Stimulated activated naive CD8-positive, alpha-beta T cell treated with anti-CD3 and anti-CD28 coated beads, Interleukin-15, Interleukin-2, amounts not matched to agents 100 ng/mL and 50 ng/mL, for 24 hours (primary cell): ENCODE data around the gene SCLY.

ENCODE experiments used
- H3K27ac Mint-ChIP-seq: one replicate; pipeline ENCODE4 v1.8.0; 2021; ENCODE audit warnings: mild to moderate bottlenecking, mixed read lengths
- H3K27me3 Mint-ChIP-seq: one replicate; pipeline ENCODE4 v1.8.0; 2021; ENCODE audit warnings: mixed read lengths
- H3K36me3 Mint-ChIP-seq: one replicate; pipeline ENCODE4 v1.8.0; 2021; ENCODE audit warnings: low read depth, mixed read lengths
- H3K4me1 Mint-ChIP-seq: one replicate; pipeline ENCODE4 v1.8.0; 2021; ENCODE audit warnings: low read depth, mixed read lengths
- H3K4me3 Mint-ChIP-seq: one replicate; pipeline ENCODE4 v1.8.0; 2021; ENCODE audit warnings: mild to moderate bottlenecking, mixed read lengths
- H3K9me3 Mint-ChIP-seq: one replicate; pipeline ENCODE4 v1.8.0; 2021; ENCODE audit warnings: mixed read lengths

SCLY gene

GRCh38 chr2:238094438-238095022, 33.7 kb downstream of the SCLY start:
- Mint-ChIP-seq H3K4me1 (peaks cover 11% of the 10 kb centered on the region), H3K36me3 (peaks cover 38% of the 10 kb centered on the region), H3K4me3 (no peak overlapping the region), H3K9me3 (no peaks in the 10 kb centered on the region), H3K27me3 (no peaks in the 10 kb centered on the region), H3K27ac (no peak overlapping the region)

GRCh38 chr2:238095143-238095542, 34.3 kb downstream of the SCLY start:
- no peaks in the 10 kb centered on the region for H3K9me3 Mint-ChIP-seq
- H3K4me3 Mint-ChIP-seq = no peak overlapping the region
- H3K4me1 Mint-ChIP-seq = peaks cover 11% of the 10 kb centered on the region
- peaks cover 32% of the 10 kb centered on the region for H3K36me3 Mint-ChIP-seq
- no peak overlapping the region for H3K27ac Mint-ChIP-seq
- H3K27me3 Mint-ChIP-seq = no peaks in the 10 kb centered on the region

- Mint-ChIP-seq H3K4me1 (peaks cover 11% of the 10 kb centered on the region), H3K36me3 (peaks cover 23% of the 10 kb centered on the region), H3K27ac (no peak overlapping the region), H3K27me3 (no peaks in the 10 kb centered on the region), H3K4me3 (no peak overlapping the region), H3K9me3 (no peaks in the 10 kb centered on the region)
Measured at GRCh38 chr2:238096311-238097011, 35.7 kb downstream of the SCLY start.

GRCh38 chr2:238097201-238097987, 36.6 kb downstream of the SCLY start:
- H3K4me1 Mint-ChIP-seq = peaks cover 11% of the 10 kb centered on the region
- peak overlapping the region; percentile 61 for H3K27ac Mint-ChIP-seq
- H3K36me3 Mint-ChIP-seq = peaks cover 23% of the 10 kb centered on the region
- no peaks in the 10 kb centered on the region for H3K27me3 Mint-ChIP-seq
- H3K4me3 Mint-ChIP-seq = no peak overlapping the region
- no peaks in the 10 kb centered on the region for H3K9me3 Mint-ChIP-seq

GRCh38 chr2:238097988-238098871, 37.4 kb downstream of the SCLY start:
- Mint-ChIP-seq H3K4me1 (peaks cover 11% of the 10 kb centered on the region), H3K27me3 (no peaks in the 10 kb centered on the region), H3K9me3 (no peaks in the 10 kb centered on the region), H3K27ac (peak overlapping the region; percentile 46), H3K4me3 (no peak overlapping the region), H3K36me3 (peaks cover 19% of the 10 kb centered on the region)

GRCh38 chr2:238098901-238099713, 38.3 kb downstream of the SCLY start:
- H3K27me3 Mint-ChIP-seq = no peaks in the 10 kb centered on the region
- no peak overlapping the region for H3K4me3 Mint-ChIP-seq
- peak overlapping the region; percentile 46 for H3K27ac Mint-ChIP-seq
- peaks cover 11% of the 10 kb centered on the region for H3K4me1 Mint-ChIP-seq
- peaks cover 19% of the 10 kb centered on the region for H3K36me3 Mint-ChIP-seq
- H3K9me3 Mint-ChIP-seq = no peaks in the 10 kb centered on the region

GRCh38 chr2:238099714-238100048, 38.9 kb downstream of the SCLY start:
- Mint-ChIP-seq H3K27me3 (no peaks in the 10 kb centered on the region), H3K9me3 (no peaks in the 10 kb centered on the region), H3K4me3 (no peak overlapping the region), H3K36me3 (peaks cover 16% of the 10 kb centered on the region), H3K27ac (no peak overlapping the region), H3K4me1 (peaks cover 11% of the 10 kb centered on the region)

GRCh38 chr2:238100049-238100820, 39.4 kb downstream of the SCLY start, which contains the start of gene ESPNL:
Gene ESPNL, plus strand, starts transcription at chr2:238100340. Its CDS starts 80 bp downstream, at chr2:238100420.
- Mint-ChIP-seq H3K9me3 (no peaks in the 10 kb centered on the region), H3K4me1 (peaks cover 11% of the 10 kb centered on the region), H3K27ac (peak within 1 kb of the TSS; percentile 46), H3K27me3 (no peaks in the 10 kb centered on the region), H3K36me3 (peaks cover 11% of the 10 kb centered on the region), H3K4me3 (no peak within 1 kb of the TSS)

- no peaks in the 10 kb centered on the region for H3K9me3 Mint-ChIP-seq
- H3K4me3 Mint-ChIP-seq = no peak overlapping the region
- H3K27me3 Mint-ChIP-seq = no peaks in the 10 kb centered on the region
- no peak overlapping the region for H3K27ac Mint-ChIP-seq
- H3K36me3 Mint-ChIP-seq = peaks cover 9% of the 10 kb centered on the region
- H3K4me1 Mint-ChIP-seq = peaks cover 11% of the 10 kb centered on the region
Measured at GRCh38 chr2:238100821-238101771, 40.3 kb downstream of the SCLY start.

- Mint-ChIP-seq H3K9me3 (no peaks in the 10 kb centered on the region), H3K4me3 (no peak overlapping the region), H3K27ac (no peak overlapping the region), H3K4me1 (peaks cover 11% of the 10 kb centered on the region), H3K36me3 (peaks cover 5% of the 10 kb centered on the region), H3K27me3 (no peaks in the 10 kb centered on the region)
Measured at GRCh38 chr2:238101891-238102841, 41.4 kb downstream of the SCLY start.

- no peak overlapping the region for H3K27ac Mint-ChIP-seq
- no peaks in the 10 kb centered on the region for H3K9me3 Mint-ChIP-seq
- no peak overlapping the region for H3K4me3 Mint-ChIP-seq
- H3K36me3 Mint-ChIP-seq = peaks cover 2% of the 10 kb centered on the region
- H3K4me1 Mint-ChIP-seq = peaks cover 16% of the 10 kb centered on the region
- no peaks in the 10 kb centered on the region for H3K27me3 Mint-ChIP-seq
Measured at GRCh38 chr2:238102865-238103264, 42.1 kb downstream of the SCLY start.
